Neural progenitor cell (in vitro differentiated cells): ENCODE results near the gene CELF4. TPM values are rescaled to one million over a fixed set of nuclear protein-coding genes. Genes with fewer than 3 reads are reported as not detected.

ENCODE experiments used
- DNase-seq: peaks from one replicate; pipeline ENCODE4 v3.0.0-alpha.2; 2016; ENCODE audit warnings: low spot score
- H2AFZ ChIP-seq: fragments of 200-600 bp; sonication (generic); replicated peaks from 2 replicates; pipeline ENCODE4 v1.6.1; 2016; ENCODE audit warnings: antibody characterized with exemption
- H3F3A ChIP-seq: fragments of 200-600 bp; sonication (generic); 2 replicates; pipeline ENCODE4 v1.6.1; 2016; ENCODE audit warnings: antibody characterized with exemption, low read depth
- H3K27ac ChIP-seq: fragments of 200-600 bp; sonication (generic); 2 replicates; pipeline ENCODE4 v1.5.1; 2016; ENCODE audit warnings: mild to moderate bottlenecking
- H3K27me3 ChIP-seq: fragments of 200-600 bp; sonication (generic); 2 replicates; pipeline ENCODE4 v1.6.1; 2016; ENCODE audit warnings: mild to moderate bottlenecking, moderate library complexity
- H3K36me3 ChIP-seq: fragments of 200-600 bp; sonication (generic); 2 replicates; pipeline ENCODE4 v1.5.1; 2016
- H3K4me1 ChIP-seq: fragments of 200-600 bp; sonication (generic); 2 replicates; pipeline ENCODE4 v1.6.1; 2016; ENCODE audit warnings: mixed run types
- H3K4me2 ChIP-seq: fragments of 200-600 bp; sonication (generic); 2 replicates; pipeline ENCODE4 v1.6.1; 2016
- H3K4me3 ChIP-seq: fragments of 200-600 bp; sonication (generic); 2 replicates; pipeline ENCODE4 v1.5.1; 2016
- H3K79me2 ChIP-seq: fragments of 200-600 bp; sonication (generic); 2 replicates; pipeline ENCODE4 v1.6.1; 2016; ENCODE audit warnings: low read depth
- H3K9ac ChIP-seq: fragments of 200-600 bp; sonication (generic); 2 replicates; pipeline ENCODE4 v1.6.1; 2016
- H3K9me3 ChIP-seq: fragments of 200-600 bp; sonication (generic); 2 replicates; pipeline ENCODE4 v1.5.1; 2016; ENCODE audit warnings: low read depth
- H4K20me1 ChIP-seq: fragments of 200-600 bp; sonication (generic); 2 replicates; pipeline ENCODE4 v1.6.1; 2016; ENCODE audit warnings: low read depth
- H3K27ac Mint-ChIP-seq: 3 replicates; pipeline ENCODE4 v1.8.0; 2021; ENCODE audit warnings: mixed read lengths
- H3K27me3 Mint-ChIP-seq: 2 replicates; pipeline ENCODE4 v1.8.0; 2022; ENCODE audit warnings: low read depth, mild to moderate bottlenecking, inconsistent platforms, moderate library complexity, mixed read lengths; ENCODE audit not compliant: insufficient read depth
- H3K36me3 Mint-ChIP-seq: 3 replicates; pipeline ENCODE4 v1.8.0; 2021; ENCODE audit warnings: mixed read lengths
- H3K4me1 Mint-ChIP-seq: 3 replicates; pipeline ENCODE4 v1.8.0; 2021; ENCODE audit warnings: mixed read lengths
- H3K4me3 Mint-ChIP-seq: 3 replicates; pipeline ENCODE4 v1.8.0; 2021; ENCODE audit warnings: mild to moderate bottlenecking, moderate library complexity, mixed read lengths
- H3K9me3 Mint-ChIP-seq: 3 replicates; pipeline ENCODE4 v1.8.0; 2020; ENCODE audit warnings: mixed read lengths
- EZH2 ChIP-seq: fragments of 200-600 bp; sonication (generic); IDR thresholded peaks from 2 replicates; pipeline ENCODE4 v1.6.1; 2017; ENCODE audit warnings: antibody characterized with exemption, mild to moderate bottlenecking, moderate library complexity
- EZH2phosphoT487 ChIP-seq: fragments of 200-600 bp; sonication (generic); IDR thresholded peaks from 2 replicates; pipeline ENCODE4 v1.6.1; 2017; ENCODE audit warnings: antibody characterized with exemption
- total RNA-seq: library from RNA; depleted of rRNA; stranded (reverse); fragments of >200 nt; gene quantifications from 2 replicates; pipeline ENCODE4 v1.2.3, GENCODE V29; 2015; ENCODE audit warnings: low replicate concordance
- TF ChIP-seq, protein P1 (sequence below): fragments of 200-600 bp; sonication (generic); IDR thresholded peaks from 2 replicates; pipeline ENCODE4 v1.5.1; 2017; ENCODE audit warnings: antibody characterized with exemption, mild to moderate bottlenecking

CELF4 gene
- total RNA-seq, 1 donor from 2014 or later = 1.8 TPM

DNA sequence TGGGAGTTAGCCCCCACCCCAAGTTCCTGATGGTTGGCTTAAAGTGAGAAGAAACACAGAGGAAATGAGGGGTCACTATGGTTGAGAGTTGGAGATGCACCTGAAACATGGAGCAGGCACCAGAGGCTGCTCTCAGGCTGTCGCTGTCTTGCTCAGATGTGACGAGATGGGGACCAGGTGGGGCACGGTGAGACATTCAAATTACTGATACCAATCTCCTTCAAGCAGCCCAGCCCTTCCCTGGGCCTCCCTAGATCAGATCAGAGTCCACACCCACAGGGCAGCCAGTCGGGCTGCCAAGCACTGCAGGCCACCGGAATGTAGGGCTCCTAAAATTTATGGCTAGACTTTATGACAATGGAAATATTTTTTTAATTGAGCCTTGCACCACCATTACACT, 176.6 kb downstream of the CELF4 start:
- no peaks in the 10 kb centered on the region for H3F3A ChIP-seq
- peaks cover 11% of the 10 kb centered on the region for H3K27me3 Mint-ChIP-seq

DNA sequence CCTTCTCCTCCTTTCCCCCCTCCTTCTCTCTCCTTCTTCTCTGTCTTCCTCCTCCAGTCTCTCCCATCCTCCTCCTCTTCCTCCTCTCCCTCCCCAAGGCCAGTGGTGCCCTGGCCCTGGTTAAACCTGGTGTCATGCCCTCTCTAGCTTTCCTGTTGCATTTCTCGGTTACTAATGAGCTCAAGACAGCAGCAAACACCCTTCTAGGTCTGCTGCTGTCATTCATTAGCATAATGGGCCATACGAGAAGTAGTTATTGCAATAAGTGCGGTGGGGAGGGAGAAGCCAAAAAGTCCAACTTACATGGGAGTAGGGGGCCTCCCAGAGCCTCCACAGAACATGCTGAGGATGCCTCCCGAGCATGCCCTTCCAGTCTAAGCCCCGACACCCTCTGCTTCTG, 177.2 kb downstream of the CELF4 start:
- H3K36me3 ChIP-seq = no peaks in the 10 kb centered on the region
- TF ChIP-seq EZH2 (no peak), EZH2phosphoT487 (no peak)
- TF ChIP-seq, protein P1, sequence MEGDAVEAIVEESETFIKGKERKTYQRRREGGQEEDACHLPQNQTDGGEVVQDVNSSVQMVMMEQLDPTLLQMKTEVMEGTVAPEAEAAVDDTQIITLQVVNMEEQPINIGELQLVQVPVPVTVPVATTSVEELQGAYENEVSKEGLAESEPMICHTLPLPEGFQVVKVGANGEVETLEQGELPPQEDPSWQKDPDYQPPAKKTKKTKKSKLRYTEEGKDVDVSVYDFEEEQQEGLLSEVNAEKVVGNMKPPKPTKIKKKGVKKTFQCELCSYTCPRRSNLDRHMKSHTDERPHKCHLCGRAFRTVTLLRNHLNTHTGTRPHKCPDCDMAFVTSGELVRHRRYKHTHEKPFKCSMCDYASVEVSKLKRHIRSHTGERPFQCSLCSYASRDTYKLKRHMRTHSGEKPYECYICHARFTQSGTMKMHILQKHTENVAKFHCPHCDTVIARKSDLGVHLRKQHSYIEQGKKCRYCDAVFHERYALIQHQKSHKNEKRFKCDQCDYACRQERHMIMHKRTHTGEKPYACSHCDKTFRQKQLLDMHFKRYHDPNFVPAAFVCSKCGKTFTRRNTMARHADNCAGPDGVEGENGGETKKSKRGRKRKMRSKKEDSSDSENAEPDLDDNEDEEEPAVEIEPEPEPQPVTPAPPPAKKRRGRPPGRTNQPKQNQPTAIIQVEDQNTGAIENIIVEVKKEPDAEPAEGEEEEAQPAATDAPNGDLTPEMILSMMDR = no peak
- no peaks in the 10 kb centered on the region for H3F3A ChIP-seq
- no peak for DNase-seq
- H3K4me1 ChIP-seq = peaks cover 4% of the 10 kb centered on the region
- no peak overlapping the region for H3K9ac ChIP-seq
- Mint-ChIP-seq H3K9me3 (peaks cover 21% of the 10 kb centered on the region), H3K27me3 (peaks cover 11% of the 10 kb centered on the region), H3K4me3 (no peak overlapping the region), H3K27ac (no peak overlapping the region), H3K36me3 (no peaks in the 10 kb centered on the region), H3K4me1 (peaks cover 4% of the 10 kb centered on the region)
- H3K4me2 ChIP-seq = no peak overlapping the region
- H3K27ac ChIP-seq = no peak overlapping the region
- no peaks in the 10 kb centered on the region for H3K9me3 ChIP-seq
- no peaks in the 10 kb centered on the region for H3K79me2 ChIP-seq
- H3K27me3 ChIP-seq = peaks cover 20% of the 10 kb centered on the region
- H4K20me1 ChIP-seq = no peaks in the 10 kb centered on the region
- H3K4me3 ChIP-seq = no peak overlapping the region
- no peak overlapping the region for H2AFZ ChIP-seq

More for the DNA sequence above, 176.6 kb downstream of the CELF4 start:
- no peaks in the 10 kb centered on the region for H3K9me3 ChIP-seq
- no peak overlapping the region for H3K4me3 ChIP-seq
- H2AFZ ChIP-seq = no peak overlapping the region
- Mint-ChIP-seq H3K4me3 (no peak overlapping the region), H3K4me1 (peaks cover 5% of the 10 kb centered on the region), H3K36me3 (no peaks in the 10 kb centered on the region), H3K9me3 (peaks cover 21% of the 10 kb centered on the region), H3K27ac (no peak overlapping the region)
- no peaks in the 10 kb centered on the region for H3K79me2 ChIP-seq
- TF ChIP-seq EZH2phosphoT487 = no peak
- TF ChIP-seq EZH2 = no peak
- TF ChIP-seq, protein P1 = no peak
- no peaks in the 10 kb centered on the region for H3K36me3 ChIP-seq
- H3K4me2 ChIP-seq = no peak overlapping the region
- H3K27me3 ChIP-seq = peaks cover 23% of the 10 kb centered on the region
- H3K27ac ChIP-seq = no peak overlapping the region
- H3K4me1 ChIP-seq = peaks cover 6% of the 10 kb centered on the region
- no peaks in the 10 kb centered on the region for H4K20me1 ChIP-seq
- H3K9ac ChIP-seq = no peak overlapping the region
- DNase-seq = no peak

- Histone ChIP-seq H3K4me3 (no peak overlapping the region), H3K27ac (no peak overlapping the region), H3K9me3 (no peaks in the 10 kb centered on the region), H3K36me3 (no peaks in the 10 kb centered on the region), H4K20me1 (no peaks in the 10 kb centered on the region), H3K27me3 (no peaks in the 10 kb centered on the region), H3K79me2 (no peaks in the 10 kb centered on the region), H3K9ac (no peak overlapping the region), H3K4me2 (no peak overlapping the region), H3K4me1 (no peaks in the 10 kb centered on the region), H3F3A (no peaks in the 10 kb centered on the region), H2AFZ (no peak overlapping the region)
- no peaks in the 10 kb centered on the region for H3K36me3 Mint-ChIP-seq
- H3K27me3 Mint-ChIP-seq = peaks cover 2% of the 10 kb centered on the region
- peak; percentile 56 for DNase-seq
- no peak for TF ChIP-seq EZH2
- TF ChIP-seq, protein P1 = peak; percentile 88
- no peaks in the 10 kb centered on the region for H3K4me1 Mint-ChIP-seq
- no peak overlapping the region for H3K27ac Mint-ChIP-seq
- peaks cover 18% of the 10 kb centered on the region for H3K9me3 Mint-ChIP-seq
- no peak overlapping the region for H3K4me3 Mint-ChIP-seq
Observed at GRCh38 chr18:37385846-37386778, 179.5 kb downstream of the CELF4 start.
